ENCODE measurements around the gene PLOD2. TPM values are rescaled to one million over a fixed set of nuclear protein-coding genes. Genes with fewer than 3 reads are reported as not detected.

PLOD2 gene
- 0.62 and 3.2 TPM in 2 replicates for total RNA-seq (2011; cell fraction: chromatin; rRNA removed; ENCODE audit: low replicate concordance)
- 0.83 and 1.1 TPM in 2 replicates for total RNA-seq (2011; cell fraction: nucleolus; rRNA removed)
- 1.8 and 2.9 TPM in 2 replicates for total RNA-seq (2011; cell fraction: nucleoplasm; rRNA removed)
- total RNA-seq (2014; rRNA removed) (0.18 and 0.24 TPM in 2 replicates), total RNA-seq (2014; rRNA removed; fragmentation: Illumina TruSeq; extraction: Trizol) (0.64 and 0.87 TPM in 2 replicates), total RNA-seq (2015; rRNA removed; fragmentation: Illumina TruSeq; extraction: Trizol) (0.49 and 0.58 TPM in 2 replicates), total RNA-seq (2021) (0.69 and 0.72 TPM in 2 replicates), polyA plus RNA-seq (2011; rRNA removed) (0.23 and 1.5 TPM in 2 replicates), polyA plus RNA-seq (2014; fragmentation: Illumina TruSeq; extraction: Trizol) (0.55 and 0.58 TPM in 2 replicates), polyA plus RNA-seq (2014; fragmentation: Nextera tagmentation; extraction: Ambion mirVana) (under 1 TPM; 0.32 to 0.45 TPM), polyA plus RNA-seq (2014; rRNA removed) (0.19 and 0.80 TPM in 2 replicates), polyA minus RNA-seq (2011; rRNA and poly(A)+ RNA removed) (0.39 and 3.2 TPM in 2 replicates), Bru-seq, nascent RNA (percentile 29 among the genes with signal in this experiment), BruChase-seq, experiment 1, labeled RNA remaining after a 2-hour chase (percentile 26 among the genes with signal in this experiment), BruChase-seq, experiment 2, labeled RNA remaining after a 6-hour chase (percentile 28 among the genes with signal in this experiment)
- 0.09 TPM in 2 replicates for polyA plus RNA-seq (2011; cell fraction: cytosol; rRNA removed)
- polyA plus RNA-seq (2011; cell fraction: nucleus; rRNA removed): 0.29 and 0.63 TPM in 2 replicates
- 0.61 and 0.65 TPM in 2 replicates for polyA plus RNA-seq (2012)
- polyA minus RNA-seq (2011; cell fraction: cytosol; rRNA and poly(A)+ RNA removed): 1.1 and 1.2 TPM in 2 replicates
- 0.44 and 0.94 TPM in 2 replicates for polyA minus RNA-seq (2011; cell fraction: nucleus; rRNA and poly(A)+ RNA removed)
- long read RNA-seq, experiment 1, partial matches to known transcripts: 0 of 2 reads
- long read RNA-seq, experiment 1, other reads (novel, unspliced or antisense): 0 of 2 reads
- long read RNA-seq, experiment 2: 0 reads
- long read RNA-seq, experiment 3: 0 reads

DNA sequence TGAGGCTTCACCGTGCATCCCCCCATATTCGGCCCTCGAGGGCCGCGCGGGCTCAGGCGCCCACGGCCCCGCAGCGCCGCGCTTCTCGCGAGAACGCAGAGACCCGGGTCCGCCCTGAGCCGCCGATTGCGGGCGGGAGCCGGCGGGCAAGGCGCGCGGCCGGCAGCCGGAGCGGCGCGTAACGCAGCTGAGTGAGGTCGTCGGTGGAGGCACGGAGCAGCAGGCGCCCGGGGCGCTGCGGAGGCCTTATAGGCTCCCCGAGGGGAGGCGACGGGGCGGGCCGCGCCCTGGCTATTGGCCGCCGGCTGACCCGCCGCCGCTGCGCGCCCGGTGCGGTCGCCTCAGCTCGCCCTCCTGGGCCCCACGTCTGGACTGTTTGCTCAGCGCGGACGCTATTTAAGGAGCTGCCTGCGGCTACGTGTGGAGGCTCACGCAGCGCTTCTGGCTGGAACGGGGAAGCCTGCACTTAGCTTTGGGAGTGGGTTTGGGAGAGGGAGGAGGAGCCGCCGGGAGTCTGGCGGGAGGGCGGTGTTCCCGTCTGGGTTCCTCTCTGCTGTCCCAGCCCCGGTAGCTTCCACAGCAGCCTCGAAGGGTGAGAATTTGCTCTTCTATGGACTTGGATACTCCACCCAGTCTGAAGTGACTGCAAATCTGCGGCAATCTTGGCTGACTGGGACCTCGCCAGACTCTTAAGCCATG is at the start of gene PLOD2:
TSS of gene PLOD2 (minus strand) at position 221 of the 699 bp plus-strand sequence. CDS start at position 26, 195 bp downstream.
- POLR2A ChIA-PET: no interaction called here
- DNase-seq (ENCODE audit: extremely low read depth in 1 of 4, low spot score in 3 of 4) (peak; percentile 8 to 11 (median 9)), FAIRE-seq (no peak), ATAC-seq (peak; percentile 75)
- H3K27me3 ChIP-seq (ENCODE audit: control insufficient read depth in 2 of 2, insufficient read depth in 2 of 2, low read length in 2 of 2): peaks cover 2 to 17% of the 10 kb centered on the region in 2 experiments; a peak in 3 of 5 replicates
- H3K27ac ChIP-seq (ENCODE audit: extremely low read depth, low read depth, low read length): no peak within 1 kb of the TSS
- in situ Hi-C loops (cut with MboI): no loop called here
- H3K79me2 ChIP-seq (ENCODE audit: control insufficient read depth, insufficient read depth, low read length): no peaks in the 10 kb centered on the region
- H3K9me1 ChIP-seq (ENCODE audit: control insufficient read depth, insufficient read depth, low read length): no peaks in the 10 kb centered on the region
- CTCF ChIA-PET (ENCODE audit: low intra/inter-chr PET ratio): no interaction called here
- intact Hi-C loops (cut with micrococcal nuclease): no loop called here
- no peak within 1 kb of the TSS for H3K4me2 ChIP-seq (ENCODE audit: insufficient read depth, low read length)
- TF ChIP-seq, protein P1, sequence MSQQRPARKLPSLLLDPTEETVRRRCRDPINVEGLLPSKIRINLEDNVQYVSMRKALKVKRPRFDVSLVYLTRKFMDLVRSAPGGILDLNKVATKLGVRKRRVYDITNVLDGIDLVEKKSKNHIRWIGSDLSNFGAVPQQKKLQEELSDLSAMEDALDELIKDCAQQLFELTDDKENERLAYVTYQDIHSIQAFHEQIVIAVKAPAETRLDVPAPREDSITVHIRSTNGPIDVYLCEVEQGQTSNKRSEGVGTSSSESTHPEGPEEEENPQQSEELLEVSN (IDR thresholded peaks at IDR 0.05; ENCODE audit: borderline replicate concordance in 1 of 2, extremely low read depth in 1 of 2, insufficient read depth in 1 of 2, insufficient read length in 1 of 2, low read depth in 1 of 2, low read length in 1 of 2, poor library complexity in 1 of 2, severe bottlenecking in 1 of 2): peak in 1 of 2 experiments; percentile 37
- TF ChIP-seq CBX5 (IDR thresholded peaks at IDR 0.05; ENCODE audit: borderline replicate concordance, low read depth) (no peak), RBFOX2 (IDR thresholded peaks at IDR 0.05; ENCODE audit: low read depth, low read length) (peak; percentile 33; the same call in 1 of the 2 replicates), CHD2 (IDR thresholded peaks at IDR 0.05; ENCODE audit: low read depth, low read length) (peak; percentile 80), RBM25 (IDR thresholded peaks at IDR 0.05; ENCODE audit: low read depth, low read length, severe bottlenecking) (peak; percentile 64)
- peaks cover 0 to 9% of the 10 kb centered on the region in 2 experiments; a peak in 2 of 5 replicates for H3K4me1 ChIP-seq (replicated peaks in 1 of 2; ENCODE audit: control insufficient read depth in 2 of 2, insufficient read depth in 2 of 2, low read length in 2 of 2)
- no peaks in the 10 kb centered on the region for H3K36me3 ChIP-seq (ENCODE audit: control insufficient read depth, insufficient read depth, low read length)
- H3K4me3 ChIP-seq: 0 out of 2 replicates have a peak within 1 kb of the TSS, but pooled peaks have one; percentile 4
- no peak within 1 kb of the TSS for H2AFZ ChIP-seq (ENCODE audit: low read depth, low read length)
- H4K20me1 ChIP-seq (replicated peaks; ENCODE audit: control insufficient read depth, insufficient read depth, low read length): no peaks in the 10 kb centered on the region
- peak within 1 kb of the TSS in 1 of 2 experiments; percentile 35; a peak in 1 of 4 replicates for H3K9ac ChIP-seq (ENCODE audit: insufficient read depth in 1 of 2, low read depth in 2 of 2, low read length in 2 of 2)
- BruUV-seq (replicated peaks): no TSS peak
- H3K9me3 ChIP-seq (replicated peaks; ENCODE audit: control insufficient read depth, insufficient read depth, low read depth, low read length): no peaks in the 10 kb centered on the region
- WGBS (ENCODE audit: insufficient coverage, low coverage, missing lambda C conversion rate): 9% methylated on average over 35 of the region's 74 CpGs
